Right renal pelvis (tissue), 4 donors: ENCODE data around the gene HSPA12A. TPM values are rescaled to one million over a fixed set of nuclear protein-coding genes. Genes with fewer than 3 reads are reported as not detected.

Source experiments
- DNase-seq, 4 donors: peaks; one replicate each; pipeline ENCODE4 v3.0.0-alpha.2; 2013; ENCODE audit warnings: low read depth in 4 of 4, low spot score in 3 of 4, missing footprints in 1 of 4
- polyA plus RNA-seq, 4 donors: library from polyadenylated mRNA; unstranded; fragments of 120-200 nt; gene quantifications; one replicate each; pipeline ENCODE4 v1.2.1, GENCODE V29; 2013; ENCODE audit not compliant: insufficient read length in 4 of 4

HSPA12A gene
- polyA plus RNA-seq, 4 donors, result 32.8 to 49.4 (median 37.5) TPM

DNA sequence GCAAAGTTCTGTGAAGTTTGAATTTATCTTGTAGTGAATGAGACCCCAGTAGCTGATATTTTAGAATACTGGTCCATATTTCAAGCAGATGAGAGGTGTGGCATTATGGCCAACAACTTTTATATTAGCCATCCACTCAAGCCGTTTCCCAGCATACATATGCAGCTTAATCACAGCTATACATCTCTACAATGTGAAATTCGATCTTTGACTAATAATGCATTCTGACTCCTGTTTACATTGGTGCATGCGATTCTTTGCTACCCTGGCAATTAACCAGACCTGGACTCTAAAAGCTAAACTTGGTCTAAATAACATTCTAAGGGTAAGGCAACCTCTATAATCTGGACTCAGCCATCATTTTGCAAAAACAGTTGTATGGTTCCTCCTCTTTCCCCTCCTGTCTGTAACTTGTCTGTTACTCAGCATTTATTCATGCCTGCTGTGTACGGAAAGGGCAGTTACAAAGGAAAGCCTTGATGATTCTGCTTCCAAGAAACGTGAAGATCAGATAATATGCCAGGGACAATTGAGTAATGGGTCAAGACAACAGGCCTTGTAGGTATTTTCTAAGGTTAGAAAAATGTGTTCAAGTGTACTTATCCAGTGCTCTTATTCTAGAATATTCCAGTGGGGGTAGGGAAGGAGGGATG lies 71.0 kb downstream of the HSPA12A start:
- no peak for DNase-seq

- no peak for DNase-seq
Observed at GRCh38 chr10:116670706-116671105, 71.7 kb downstream of the HSPA12A start.

DNA sequence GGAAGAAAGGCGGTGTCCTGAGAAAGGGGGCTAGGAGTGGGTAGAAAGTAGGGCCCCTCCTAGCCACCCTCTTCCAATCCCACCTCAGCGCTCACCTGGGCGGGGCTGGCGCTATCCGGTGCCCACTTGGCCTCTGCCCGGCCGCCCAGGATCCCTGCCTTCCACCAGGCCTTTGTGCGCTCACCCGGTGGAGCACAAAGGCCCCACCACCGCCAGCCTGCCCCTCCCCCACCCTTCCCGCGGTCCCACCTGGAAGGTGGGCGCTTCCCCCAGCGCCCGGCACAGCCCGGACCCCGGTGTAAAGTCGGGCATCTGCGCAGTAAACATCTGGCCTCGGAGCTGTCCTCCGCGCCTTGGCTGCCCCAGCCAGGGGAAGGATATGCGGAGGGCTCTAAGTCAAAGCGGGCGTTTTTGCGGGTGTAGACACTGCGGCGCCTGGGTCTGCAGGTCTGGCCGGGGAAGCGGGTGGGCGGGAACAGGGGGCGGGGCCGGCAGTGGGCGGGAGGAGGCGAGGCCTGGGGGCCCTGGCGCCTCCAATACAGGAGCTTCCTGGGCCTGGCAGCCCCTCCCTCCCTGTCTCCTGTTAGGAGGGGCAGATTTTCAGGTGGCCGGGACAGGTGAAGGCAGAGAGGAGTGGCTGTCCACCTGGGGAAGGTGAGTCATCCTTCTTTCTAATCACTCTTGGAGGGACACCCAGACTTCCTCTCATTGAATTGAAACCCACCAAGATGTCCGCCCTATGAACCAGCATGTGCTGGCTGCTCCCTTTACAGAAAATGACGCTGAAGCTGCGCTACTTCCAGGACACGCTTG lies 72.3 kb downstream of the HSPA12A start:
- no peak for DNase-seq

DNA sequence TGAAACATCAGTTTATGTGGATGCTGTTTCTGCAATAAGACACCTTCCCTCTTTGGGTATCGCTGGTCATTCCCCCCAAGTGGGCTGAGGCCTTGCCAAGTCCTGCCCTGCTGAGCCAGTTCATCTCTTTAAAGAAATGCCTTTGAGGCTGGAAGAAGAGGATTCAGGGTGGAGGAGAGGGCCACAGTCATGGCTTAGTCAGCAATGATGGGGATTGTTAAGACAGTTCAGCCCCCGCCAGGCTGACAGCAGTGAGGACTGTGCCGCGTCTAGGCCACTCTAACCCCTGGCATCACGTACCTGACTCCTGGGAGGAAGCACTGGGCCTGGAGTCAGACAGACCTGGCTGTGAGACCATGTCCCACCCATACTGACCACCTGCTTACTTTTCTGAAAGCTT lies 73.3 kb downstream of the HSPA12A start:
- DNase-seq, result no peak

DNA sequence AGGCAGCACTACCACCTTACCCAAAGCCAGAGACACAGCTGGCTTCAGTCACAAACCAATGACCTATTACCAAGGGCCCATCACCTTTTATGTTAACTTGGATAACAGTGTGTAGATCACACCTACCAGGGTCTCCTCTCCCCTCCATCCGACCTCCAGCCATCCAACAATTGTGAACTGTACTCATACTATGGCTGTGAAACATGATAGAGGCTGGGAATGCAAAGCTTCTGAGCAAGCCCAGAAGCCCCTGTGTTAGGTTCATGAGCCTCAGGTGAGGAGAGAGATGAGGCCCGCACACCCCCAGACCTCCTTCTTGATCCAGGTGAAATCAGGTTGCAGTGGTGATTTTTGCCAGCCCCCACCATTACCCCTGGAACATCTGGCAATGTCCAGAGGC lies 73.9 kb downstream of the HSPA12A start:
- DNase-seq, result no peak

DNA sequence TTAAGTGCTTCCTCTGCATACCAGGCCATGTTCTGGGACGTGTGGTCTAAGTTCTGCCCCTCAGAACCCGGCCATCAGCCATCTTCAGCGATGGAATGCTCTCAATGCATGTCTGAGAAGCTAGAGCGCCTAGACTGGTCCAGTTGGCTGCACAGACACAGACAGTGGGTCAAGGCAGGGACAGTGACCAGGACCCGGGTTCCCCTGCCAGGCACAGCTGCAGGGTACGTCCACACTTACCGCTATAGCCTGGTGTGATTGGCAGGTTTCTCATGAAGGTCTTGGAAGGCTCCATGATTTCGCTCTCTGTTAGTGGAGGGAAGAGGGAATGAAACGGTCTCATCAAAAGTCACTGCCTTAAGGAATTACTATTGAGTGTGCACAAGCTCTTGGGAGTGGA lies 74.3 kb downstream of the HSPA12A start:
- DNase-seq, result no peak

DNA sequence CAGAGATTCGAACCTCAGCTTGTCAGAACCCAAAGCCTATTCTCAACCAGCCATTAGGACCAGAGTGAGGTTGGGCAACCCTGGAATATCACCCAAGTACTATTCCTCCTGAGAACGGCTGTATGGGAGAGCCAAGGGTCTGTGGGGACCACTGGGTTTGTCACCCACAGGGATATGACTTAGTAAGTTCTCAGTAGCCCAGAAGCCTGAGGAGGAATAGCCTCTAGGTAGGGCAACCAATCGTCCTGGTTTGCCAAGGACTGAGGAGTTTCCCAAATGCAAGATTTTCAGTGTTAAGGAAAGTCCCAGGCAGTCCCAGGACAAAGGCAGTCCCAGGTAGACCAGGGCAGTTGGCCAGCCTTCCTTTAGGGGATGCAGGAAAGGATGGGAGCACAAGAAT lies 74.9 kb downstream of the HSPA12A start:
- no peak for DNase-seq

DNA sequence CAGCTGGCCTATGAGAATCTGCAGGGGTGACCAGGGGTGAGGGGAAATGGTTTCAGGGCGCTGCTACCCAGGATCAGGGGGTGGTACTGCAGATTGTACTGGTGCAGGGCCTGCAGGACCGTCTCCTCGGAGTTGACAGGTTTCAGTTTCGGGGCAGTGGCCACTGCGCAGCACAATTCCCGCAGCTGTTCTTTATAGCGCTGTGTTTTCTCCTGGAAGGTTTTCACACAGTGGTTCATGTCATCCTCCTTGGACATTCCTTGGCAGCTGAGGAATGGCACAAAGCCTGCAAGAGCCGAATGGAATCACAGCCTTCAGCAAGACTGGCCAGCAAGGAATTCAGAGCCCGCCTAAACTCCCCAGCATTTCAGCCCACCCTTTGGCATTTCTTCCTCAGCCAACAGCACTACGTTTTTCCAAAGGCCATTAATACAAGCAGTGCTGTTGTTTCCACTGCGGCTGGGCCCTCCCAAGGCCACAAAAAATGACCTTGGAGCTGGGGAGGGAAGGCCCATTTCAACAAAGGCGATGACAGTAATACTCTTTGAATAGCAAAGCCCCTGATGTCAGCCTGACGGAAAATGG lies 76.7 kb downstream of the HSPA12A start:
- DNase-seq, result no peak

DNA sequence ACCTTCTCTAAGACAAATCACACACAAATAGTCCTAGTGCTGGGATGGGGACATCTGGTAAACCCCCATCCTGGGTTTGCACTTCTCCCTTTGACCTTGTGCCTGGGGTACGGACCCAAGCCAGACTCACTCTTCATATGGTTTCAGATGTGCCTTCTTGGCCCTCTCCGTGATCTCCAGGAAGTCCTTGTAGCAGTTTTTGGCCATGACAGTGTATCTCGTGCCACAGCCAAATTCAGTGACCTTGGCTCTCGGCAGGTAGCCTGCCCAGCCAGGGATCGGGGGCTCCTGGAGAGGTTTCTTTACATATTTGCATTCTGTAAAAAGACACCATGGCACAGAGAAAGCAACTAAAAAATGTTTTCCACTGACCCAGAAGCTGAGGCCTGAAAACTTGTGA lies 77.7 kb downstream of the HSPA12A start:
- no peak for DNase-seq

DNA sequence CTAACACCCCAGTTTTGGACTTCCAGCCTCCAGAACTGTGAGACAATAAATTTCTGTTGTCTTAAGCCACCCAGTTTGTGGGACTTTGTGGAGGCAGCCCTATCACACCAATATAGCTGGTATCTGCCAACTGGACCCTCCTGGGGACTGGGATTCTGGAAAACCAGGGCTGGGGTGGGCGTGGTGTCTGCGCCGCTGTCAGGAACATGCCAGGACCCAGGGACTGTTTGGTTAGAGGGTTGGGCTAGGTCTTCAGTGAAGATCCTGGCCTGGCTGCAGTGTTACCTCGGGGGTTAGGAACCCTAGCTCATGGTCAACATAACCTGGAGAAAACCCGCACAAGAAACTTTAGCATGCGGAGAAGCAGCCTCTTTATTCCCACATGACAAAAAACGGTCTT lies 79.0 kb downstream of the HSPA12A start:
- no peak for DNase-seq

GRCh38 chr10:116660860-116661259 lies 81.5 kb downstream of the HSPA12A start:
- no peak for DNase-seq

DNA sequence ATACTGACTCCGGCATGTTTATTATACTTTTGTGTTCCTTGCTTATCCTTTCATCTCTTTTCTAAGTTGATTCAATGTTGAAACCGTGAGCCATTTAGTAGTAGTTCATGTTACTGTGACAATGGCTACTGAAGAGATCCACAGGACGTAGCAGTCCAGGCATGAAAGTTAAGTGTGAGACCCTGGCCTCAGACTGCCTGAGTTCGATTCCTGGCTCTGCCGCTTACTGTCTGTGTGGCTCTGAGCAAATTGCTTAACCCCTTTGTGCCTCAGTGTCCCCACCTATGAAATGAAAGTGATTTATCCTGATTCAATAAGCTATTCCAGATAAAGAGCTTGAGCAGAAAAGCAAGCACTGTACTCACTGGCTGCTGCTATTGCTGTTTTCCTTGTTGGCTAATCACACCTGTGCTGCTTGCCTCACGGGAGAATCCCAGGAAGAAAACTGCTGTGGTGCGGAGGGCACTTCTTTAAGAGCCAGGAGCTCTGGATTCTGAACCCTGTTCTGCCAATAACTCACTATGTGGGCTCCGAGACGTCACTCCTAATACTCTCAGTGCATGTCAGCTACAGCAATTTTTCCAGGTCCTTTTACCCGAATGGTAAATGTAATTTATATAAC lies 83.2 kb downstream of the HSPA12A start:
- DNase-seq, result no peak

DNA sequence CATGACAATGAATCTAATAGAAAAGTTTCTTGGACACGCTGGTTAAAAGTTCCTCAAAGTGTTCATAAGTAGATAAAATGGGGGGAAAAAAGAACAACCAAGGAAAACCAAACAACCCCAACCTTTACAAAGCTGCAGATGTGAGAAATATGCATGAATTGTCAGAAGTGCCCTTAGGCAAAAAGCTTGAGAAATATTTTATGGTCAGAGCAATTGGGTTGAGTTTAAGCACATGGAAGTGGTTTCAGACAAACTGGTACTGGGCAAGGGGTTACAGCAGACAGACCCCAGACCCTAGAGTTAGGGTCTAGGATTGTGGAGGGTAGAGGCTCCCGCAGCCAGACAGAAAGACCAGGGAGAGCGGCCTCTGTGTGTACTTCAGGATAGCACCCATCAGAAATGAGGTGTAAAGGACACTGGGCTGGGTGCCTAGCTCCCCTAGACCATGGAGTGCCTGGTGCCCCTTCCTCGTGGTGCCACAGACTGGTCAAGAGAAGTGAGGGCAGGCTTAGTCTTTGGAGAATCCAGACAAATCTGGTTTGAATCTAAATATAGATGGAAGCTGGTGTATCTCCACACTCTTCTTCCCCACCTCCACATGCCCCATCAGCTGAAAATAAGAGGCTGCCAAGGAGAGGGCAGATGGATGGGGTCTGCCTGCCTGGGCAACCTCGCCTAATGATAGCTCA lies 84.4 kb downstream of the HSPA12A start:
- no peak for DNase-seq

GRCh38 chr10:116656044-116656443 lies 86.3 kb downstream of the HSPA12A start:
- DNase-seq, result no peak

DNA sequence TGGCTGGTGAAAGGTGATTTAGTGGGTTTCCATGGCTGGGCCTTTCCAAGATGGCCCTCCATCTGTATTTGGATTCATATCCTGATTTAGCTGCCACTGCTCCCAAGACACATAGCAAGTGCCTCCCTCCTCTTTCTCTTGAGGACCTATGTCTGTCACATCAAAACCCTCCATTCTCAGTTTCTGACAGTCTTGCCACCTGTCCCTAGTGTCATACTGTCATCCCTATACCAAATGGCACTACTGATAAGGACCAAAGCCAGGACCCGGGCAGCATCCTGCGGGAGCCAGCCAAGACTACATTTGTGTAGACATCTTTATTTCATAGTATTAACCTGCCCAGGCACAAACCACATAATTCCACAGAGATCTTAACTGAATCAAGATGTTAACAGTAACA lies 86.8 kb downstream of the HSPA12A start:
- DNase-seq, result no peak

DNA sequence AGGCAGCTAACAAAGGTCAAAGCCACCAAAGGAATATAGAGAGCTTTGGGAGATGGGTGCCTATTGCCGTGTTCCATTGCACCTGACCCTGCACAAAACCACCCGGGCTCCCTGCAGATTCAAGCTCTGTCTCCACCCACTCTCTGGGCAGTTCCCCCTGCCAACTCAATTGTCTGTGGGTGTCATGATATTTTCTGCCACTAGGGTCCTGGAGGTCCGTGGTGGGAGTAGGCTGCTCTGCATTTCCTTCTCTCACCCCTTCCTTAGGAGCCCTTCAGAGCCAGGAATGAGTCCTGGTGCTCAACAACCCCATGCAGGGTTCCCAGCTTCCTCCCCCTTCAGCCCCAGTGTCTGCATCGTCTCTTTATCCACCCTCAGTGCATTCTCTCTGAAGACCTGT lies 87.5 kb downstream of the HSPA12A start:
- DNase-seq, result no peak

DNA sequence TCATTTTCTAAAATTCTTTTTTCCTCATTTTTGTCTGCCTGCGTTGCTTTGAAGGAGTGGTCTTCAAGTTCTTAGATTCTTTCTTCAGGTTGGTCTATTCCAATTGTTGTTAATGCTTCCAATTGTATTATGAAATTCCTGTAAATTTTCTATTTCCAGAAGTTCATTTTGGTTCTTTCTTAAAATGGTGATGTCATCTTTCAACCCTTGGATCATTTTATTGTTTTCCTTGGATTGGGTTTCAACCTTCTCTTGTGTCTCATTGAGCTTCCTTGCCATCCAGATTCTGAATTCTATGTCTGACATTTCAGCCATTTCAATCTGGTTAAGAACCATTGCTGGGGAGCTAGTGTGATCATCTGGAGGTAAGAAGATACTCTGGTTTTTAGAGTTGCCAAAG lies 88.5 kb downstream of the HSPA12A start:
- no peak for DNase-seq

DNA sequence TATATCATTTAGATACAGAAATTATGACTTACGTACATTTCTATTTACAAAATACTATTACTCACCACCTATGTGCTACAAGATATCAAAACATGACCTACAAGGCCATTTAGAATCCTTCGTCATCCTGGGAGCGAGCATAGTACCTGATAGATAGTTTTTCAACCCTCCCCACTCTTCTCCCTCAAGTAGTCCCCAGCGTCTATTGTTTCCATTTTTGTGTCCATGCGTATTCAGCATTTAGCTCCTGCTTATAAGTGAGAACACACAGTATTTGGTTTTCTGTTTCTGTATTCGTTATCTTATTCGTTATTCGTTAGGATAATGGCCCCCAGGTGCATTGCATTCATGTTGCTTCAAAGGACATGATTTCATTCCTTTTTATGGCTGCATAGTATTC lies 93.5 kb downstream of the HSPA12A start:
- DNase-seq, result no peak

DNA sequence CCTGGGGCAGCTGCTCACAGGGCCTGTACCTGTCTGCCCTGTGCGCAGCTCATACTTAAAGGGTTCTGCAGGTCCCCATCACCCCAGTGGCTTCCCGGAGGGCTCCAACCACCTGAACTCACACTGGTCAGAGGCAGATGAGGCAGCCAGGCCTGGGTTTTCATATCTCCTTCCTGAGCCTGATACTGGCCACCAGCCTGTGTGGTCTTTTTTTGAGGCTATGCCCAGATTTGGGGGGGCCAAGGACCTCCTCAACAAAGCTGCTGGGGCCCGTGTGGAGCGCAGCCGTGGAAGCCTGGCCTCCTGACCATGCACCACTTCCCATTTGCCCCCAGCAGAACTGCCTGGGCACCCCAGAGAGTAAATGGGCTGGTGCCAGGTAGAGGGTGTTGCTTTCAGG lies 95.9 kb downstream of the HSPA12A start:
- DNase-seq, result no peak

GRCh38 chr10:116637830-116638229 lies 104.5 kb downstream of the HSPA12A start:
- DNase-seq, result no peak

DNA sequence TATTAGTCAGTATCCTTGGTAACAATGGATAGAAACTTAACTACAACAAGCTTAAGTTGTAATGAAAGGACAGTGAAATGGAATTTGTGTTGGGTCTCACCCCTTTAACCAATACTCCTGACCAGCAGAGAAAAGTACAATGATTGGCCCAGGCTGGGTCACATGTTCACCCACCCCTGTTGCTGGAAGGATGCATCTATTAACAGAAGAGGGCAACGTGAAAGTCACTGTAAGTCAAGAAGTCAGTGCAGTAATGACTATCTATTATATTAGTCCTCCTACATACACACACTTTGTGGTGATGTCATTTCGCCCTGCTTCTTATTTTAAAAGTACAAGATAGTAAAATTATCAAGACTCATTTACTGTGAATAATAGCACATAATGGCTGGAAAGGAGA lies 105.4 kb downstream of the HSPA12A start:
- no peak for DNase-seq
